Measurements from ENCODE around the gene CA10. TPM values are rescaled to one million over a fixed set of nuclear protein-coding genes. Genes with fewer than 3 reads are reported as not detected.

CA10 gene
- total and polyA plus RNA-seq, 9 of the 15 experiments (the other 6 are each of a cell fraction or from before 2014, with no cell fraction given), result not detected

GRCh38 chr17:51721730-51722129 is 436.8 kb downstream of the CA10 start (continued):
- TF ChIP-seq ZNF277 (CRISPR knock-in tag; IDR thresholded peaks at IDR 0.05; ENCODE audit: borderline replicate concordance) (no peak), RCOR1 (IDR thresholded peaks at IDR 0.05; ENCODE audit: borderline replicate concordance in 1 of 2, low read depth in 2 of 2, low read length in 2 of 2) (no peak)

DNA sequence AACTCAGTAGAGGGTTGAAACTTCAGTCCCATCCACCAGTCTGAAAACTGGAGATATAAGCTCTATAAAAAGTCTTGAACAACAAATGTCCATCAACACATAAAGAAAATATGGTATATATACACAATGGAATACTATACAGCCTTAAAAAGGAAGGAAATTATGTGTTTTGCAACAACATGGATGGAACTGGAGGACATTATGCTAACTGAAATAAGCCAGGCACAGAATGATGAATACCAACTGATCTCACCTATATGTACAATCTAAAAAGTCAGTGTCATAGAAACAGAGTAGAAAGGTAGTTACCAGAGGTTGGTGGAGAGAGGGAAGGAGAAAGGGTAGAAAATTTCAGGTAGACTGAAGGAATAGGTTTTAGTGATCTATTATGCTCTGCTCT is 438.1 kb downstream of the CA10 start:
- POLR2A ChIA-PET, result no interaction called here
- ATAC-seq (no peak), DNase-seq (ENCODE audit: extremely low read depth in 1 of 4, low spot score in 3 of 4) (no peak), FAIRE-seq (no peak)
- H3K36me3 ChIP-seq (ENCODE audit: control insufficient read depth, insufficient read depth, low read length), result no peaks in the 10 kb centered on the region
- in situ Hi-C loops (cut with MboI), result no loop called here
- no peak overlapping the region for H2AFZ ChIP-seq (ENCODE audit: low read depth, low read length)
- no peak overlapping the region for H3K27ac ChIP-seq (ENCODE audit: extremely low read depth, low read depth, low read length)
- H3K27me3 ChIP-seq (ENCODE audit: control insufficient read depth in 2 of 2, insufficient read depth in 2 of 2, low read length in 2 of 2), result no peaks in the 10 kb centered on the region
- CTCF ChIA-PET (ENCODE audit: low intra/inter-chr PET ratio), result no interaction called here
- no peak overlapping the region for H3K4me3 ChIP-seq
- no peaks in the 10 kb centered on the region for H4K20me1 ChIP-seq (replicated peaks; ENCODE audit: control insufficient read depth, insufficient read depth, low read length)
- no peak overlapping the region for H3K9ac ChIP-seq (ENCODE audit: insufficient read depth in 1 of 2, low read depth in 2 of 2, low read length in 2 of 2)
- no peaks in the 10 kb centered on the region for H3K9me3 ChIP-seq (replicated peaks; ENCODE audit: control insufficient read depth, insufficient read depth, low read depth, low read length)
- no TSS peak for BruUV-seq (replicated peaks)
- H3K4me2 ChIP-seq (ENCODE audit: insufficient read depth, low read length), result no peak overlapping the region
- no peaks in the 10 kb centered on the region for H3K9me1 ChIP-seq (ENCODE audit: control insufficient read depth, insufficient read depth, low read length)
- H3K4me1 ChIP-seq (replicated peaks in 1 of 2; ENCODE audit: control insufficient read depth in 2 of 2, insufficient read depth in 2 of 2, low read length in 2 of 2), result no peaks in the 10 kb centered on the region
- no peaks in the 10 kb centered on the region for H3K79me2 ChIP-seq (ENCODE audit: control insufficient read depth, insufficient read depth, low read length)
- intact Hi-C loops (cut with micrococcal nuclease), result no loop called here
- no peak for TF ChIP-seq ZEB2 (IDR thresholded peaks at IDR 0.05)
- TF ChIP-seq PHF20 (IDR thresholded peaks at IDR 0.05; ENCODE audit: partially characterized antibody), result no peak
- TF ChIP-seq TCF7L2 (IDR thresholded peaks at IDR 0.05; ENCODE audit: low read depth, low read length), result no peak
- TF ChIP-seq ZNF318 (IDR thresholded peaks at IDR 0.05; ENCODE audit: borderline replicate concordance in 1 of 2, low read depth in 1 of 2), result no peak
- TF ChIP-seq THAP7 (CRISPR knock-in tag; IDR thresholded peaks at IDR 0.05), result no peak
- no peak for TF ChIP-seq SNIP1 (IDR thresholded peaks at IDR 0.05; ENCODE audit: low read depth)
- TF ChIP-seq ESRRA (IDR thresholded peaks at IDR 0.05; ENCODE audit: borderline replicate concordance, low read depth), result no peak
- TF ChIP-seq BRF2 (IDR thresholded peaks at IDR 0.05; ENCODE audit: borderline replicate concordance, insufficient read depth, insufficient read length), result no peak

Data from K562 (cell line).